EL (cell line): Measurements from ENCODE around the gene PRKCB.
"Not testable (repeated sequence)": the region's sequence is repeated elsewhere in the genome, so short reads cannot be mapped to it uniquely, and the experiment has no call there.

ENCODE experiments used
- DNase-seq: peaks from one replicate; pipeline ENCODE4 v3.0.0-alpha.2; 2016

Gene PRKCB

DNA sequence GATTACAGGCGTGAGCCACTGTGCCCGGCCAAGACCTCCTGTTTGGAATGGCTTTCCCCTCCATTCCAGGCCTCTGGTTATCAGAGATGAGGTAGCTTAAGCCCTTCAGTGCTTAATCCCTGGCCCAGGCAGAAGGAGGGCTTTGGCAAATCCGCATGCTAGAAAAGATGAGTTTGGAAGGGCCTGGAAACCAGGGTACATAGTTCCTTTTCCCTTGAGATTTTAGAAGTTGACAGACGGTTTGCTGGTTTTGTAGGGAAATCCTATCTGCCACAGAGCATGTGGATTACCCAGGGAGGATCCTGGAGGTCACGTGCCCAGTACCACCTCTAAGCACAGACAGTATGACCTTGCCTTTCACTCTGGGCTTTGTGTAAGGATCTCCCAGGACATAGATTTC, 305.7 kb downstream of the PRKCB start:
- no peak for DNase-seq

DNA sequence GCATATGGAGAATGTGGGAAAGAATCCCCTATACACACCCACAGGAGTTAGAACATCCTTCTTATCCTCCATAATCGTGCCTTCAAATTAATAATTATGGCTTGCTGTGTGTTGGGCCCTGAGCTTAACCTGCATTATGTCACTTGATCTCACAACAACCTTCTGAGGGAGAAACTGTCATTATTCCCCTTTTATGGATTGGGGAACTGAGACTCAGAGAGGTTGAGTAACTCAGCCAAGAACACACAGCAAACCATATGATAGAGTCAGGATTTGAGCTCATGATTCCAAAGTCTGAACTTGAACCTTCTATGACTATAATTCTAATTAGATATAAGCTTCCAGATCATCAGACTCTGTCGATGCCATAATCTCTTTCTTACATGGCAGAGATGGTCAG, 306.1 kb downstream of the PRKCB start:
- no peak for DNase-seq

DNA sequence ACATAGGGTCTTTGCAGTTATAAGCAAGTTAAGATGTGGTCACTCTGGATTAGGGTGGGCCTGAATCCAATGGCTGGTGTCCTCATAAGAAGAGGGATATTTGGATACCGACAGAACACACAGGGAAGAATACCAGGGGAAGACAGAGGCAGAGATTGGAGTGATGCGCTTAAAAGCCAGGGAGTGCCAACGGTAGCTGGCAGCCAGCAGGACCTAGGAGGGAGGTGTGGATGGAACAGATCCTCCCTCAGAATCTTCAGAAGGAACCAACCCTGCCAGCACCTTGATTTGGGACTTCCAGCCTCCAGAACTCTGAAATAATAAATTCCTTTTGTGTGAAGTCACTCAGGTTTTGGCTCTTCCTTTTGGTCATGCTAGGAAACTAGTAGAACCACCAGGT, 310.1 kb downstream of the PRKCB start:
- DNase-seq = no peak

DNA sequence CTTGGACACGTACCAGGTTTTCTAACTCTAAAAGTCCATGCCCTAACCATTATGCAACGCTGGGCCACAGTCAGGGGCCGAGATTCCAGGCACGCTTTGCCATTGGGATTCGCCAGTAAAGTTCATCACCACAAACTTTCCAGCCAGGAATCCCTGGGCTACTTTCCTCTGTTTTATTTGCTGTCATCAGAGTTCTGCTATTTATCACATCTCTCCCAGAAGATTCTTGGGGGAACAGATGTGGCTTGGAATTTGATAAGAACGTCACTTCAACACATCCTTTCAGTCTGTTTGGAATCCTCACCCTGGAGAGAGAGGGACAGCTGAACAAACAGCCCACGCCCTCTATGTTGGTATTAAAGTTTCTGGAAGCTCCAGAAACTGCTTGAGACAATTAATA, 310.7 kb downstream of the PRKCB start:
- DNase-seq = no peak

DNA sequence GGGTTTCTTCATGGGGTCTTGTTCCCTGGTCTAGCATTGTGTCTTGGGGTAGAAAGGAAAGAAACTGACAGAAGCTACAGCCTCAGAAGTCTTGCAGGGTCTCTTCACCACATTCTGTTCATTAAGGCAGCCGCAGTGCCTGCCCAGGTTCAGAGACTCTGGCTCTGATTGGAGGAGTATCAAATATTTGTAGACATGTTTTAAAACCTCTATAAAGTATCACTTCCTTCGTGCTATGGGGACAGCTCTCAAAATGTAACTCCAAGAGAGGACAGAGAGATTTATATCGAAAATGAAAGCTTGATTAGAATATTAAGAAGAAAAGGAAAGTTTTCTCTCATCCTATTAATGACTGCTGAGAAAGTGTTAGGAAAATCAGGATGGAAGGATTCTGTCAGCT, 313.3 kb downstream of the PRKCB start:
- DNase-seq = no peak

DNA sequence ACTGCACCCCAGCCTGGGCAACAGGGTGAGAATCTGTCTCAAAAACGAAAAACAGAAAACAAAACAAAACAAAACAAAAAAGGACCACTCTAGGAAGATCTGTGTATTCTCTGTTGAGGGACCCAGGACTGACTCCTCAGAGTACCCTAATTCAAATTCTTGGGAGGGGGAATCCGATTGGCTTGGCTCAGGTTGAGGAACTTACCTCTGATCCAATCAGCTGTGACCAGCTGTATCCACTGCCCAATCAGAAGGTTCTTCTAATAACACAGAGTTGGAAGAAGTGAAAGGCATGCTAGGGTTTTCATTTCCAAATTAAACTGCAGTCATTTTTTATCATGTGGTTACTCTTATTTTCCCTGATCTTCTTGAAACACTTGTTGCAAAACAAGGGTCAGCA, 314.5 kb downstream of the PRKCB start:
- no peak for DNase-seq

DNA sequence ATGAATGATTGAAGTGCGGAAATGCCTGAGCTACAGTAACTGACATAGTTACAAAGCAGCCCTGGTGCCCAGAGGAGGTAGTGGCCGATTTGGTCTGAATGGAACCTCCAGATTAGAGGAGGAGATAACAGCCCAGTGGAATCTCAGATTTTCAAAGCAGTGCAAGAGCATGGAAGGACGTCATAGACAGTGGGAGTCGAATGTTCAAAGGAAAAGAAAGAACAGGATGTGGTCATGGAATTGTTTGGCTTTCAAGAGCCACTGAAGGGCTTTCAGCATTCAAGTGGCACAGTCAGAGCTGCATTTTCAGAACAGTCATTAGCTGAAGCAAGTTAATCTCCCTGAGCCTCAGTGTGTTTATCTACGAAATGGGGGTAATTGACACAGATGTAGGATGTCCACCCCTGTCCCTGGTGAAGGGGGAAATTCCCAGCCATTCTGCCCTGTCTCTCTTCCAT, 315.7 kb downstream of the PRKCB start:
- no peak for DNase-seq

DNA sequence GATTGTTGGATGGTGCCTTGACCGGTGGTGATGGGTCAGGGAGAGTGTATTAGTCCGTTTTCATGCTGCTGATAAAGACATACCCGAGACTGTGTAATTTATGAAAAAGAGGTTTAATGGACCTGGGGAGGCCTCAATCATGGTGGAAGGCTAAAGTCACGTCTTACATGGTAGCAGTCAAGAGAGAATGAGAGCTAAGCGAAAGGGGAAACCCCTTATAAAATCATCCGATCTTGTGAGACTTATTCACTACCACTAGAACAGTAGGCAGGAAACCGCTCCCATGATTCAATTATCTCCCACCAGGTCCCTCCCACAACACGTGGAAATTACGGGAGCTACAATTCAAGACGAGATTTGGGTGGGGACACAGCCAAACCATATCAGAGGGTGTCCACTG, 316.3 kb downstream of the PRKCB start:
- not testable (repeated sequence) for DNase-seq

DNA sequence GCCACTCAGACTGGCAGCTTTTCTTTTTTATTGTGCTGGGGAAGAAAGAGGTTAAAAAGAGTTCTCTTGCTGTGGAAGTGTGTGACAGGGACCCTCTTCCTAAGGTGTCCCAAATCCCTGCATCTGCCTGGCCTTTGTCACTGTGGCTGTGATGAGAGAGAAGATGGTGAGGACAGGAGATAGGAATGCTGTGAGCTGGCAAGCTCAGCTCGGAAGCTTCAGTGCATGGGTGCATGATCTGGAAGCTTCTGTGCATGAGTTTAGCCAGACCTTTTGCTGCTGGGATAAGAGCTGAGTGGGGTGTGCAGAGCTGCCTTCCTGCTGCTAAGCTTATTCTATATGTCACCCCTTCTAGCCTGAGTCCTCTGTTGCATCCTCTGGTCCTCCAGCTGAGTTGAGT, 317.0 kb downstream of the PRKCB start:
- DNase-seq = no peak

DNA sequence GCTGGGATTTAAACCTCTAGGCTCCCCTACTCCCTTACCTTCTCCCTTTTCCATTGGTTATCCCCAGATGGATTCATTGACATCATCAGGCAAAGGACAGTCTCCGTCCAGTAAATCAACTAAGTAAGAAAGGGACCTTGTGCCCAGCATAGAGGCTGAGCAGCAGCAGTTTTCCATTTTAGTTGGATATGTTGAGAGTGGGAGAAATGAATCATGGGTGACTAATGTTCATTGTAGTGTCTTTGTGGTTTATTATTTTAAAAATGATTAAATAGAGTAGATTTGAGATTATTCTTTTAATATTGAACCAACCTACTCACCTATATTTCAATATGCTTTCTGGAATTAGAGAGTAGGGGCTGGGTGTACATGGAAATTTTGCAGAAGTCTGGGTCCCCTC, 321.0 kb downstream of the PRKCB start:
- no peak for DNase-seq

DNA sequence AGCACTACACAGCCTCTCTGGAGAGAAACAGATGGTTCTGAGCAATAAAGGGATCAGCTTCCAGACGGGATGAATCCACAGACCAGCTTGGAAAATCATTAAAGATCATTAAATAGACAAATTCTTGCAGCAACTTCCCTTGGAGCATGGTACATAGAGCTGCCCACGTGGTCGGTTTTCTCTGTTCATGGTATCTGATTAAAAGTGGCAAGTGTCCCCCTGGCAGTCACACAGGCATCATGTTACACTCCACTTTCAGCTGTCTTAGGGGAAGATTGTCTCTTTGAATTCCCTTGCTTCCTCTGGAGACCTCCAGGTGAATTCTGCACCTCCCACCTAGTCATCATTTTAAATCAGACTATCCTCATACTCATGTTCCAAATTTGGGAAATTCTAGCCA, 328.2 kb downstream of the PRKCB start:
- no peak for DNase-seq

DNA sequence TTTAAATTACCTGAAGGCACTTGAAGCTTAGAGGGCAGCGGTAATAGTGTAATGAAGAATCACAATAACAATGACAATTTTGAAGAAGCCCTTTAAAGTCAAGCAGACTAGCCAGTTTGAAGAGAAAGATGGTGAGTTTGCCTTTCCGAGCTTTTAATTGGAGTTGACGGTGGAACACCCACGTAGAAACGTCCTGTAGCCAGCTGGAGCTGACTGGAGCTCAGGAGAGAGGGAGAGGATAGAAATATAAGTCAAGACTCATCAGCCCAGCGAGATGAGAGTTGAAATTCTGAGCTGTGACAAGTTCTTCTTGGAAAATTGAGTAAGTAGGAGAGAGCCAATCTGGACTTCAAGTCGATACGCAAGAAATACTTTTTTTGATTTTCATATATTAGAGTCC, 328.6 kb downstream of the PRKCB start:
- DNase-seq = no peak

DNA sequence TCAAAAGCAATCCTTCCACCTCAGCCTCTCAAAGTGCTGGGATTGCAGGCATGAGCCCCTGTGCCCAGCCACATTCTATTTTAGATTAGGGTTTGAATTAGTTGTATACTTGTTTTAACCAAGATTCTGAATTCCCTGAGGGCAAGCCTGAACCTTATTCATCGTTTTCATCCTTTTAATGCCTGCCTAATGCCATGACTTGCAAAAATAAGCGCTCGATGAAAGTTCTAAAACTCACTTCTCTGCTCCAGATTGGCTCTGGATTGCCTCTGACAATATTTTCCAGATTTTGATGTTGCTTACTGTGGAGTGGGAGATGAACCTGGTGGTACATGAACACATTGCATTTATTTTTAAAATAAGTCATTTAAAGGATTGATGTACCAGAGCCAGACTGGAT, 329.5 kb downstream of the PRKCB start:
- DNase-seq = no peak

DNA sequence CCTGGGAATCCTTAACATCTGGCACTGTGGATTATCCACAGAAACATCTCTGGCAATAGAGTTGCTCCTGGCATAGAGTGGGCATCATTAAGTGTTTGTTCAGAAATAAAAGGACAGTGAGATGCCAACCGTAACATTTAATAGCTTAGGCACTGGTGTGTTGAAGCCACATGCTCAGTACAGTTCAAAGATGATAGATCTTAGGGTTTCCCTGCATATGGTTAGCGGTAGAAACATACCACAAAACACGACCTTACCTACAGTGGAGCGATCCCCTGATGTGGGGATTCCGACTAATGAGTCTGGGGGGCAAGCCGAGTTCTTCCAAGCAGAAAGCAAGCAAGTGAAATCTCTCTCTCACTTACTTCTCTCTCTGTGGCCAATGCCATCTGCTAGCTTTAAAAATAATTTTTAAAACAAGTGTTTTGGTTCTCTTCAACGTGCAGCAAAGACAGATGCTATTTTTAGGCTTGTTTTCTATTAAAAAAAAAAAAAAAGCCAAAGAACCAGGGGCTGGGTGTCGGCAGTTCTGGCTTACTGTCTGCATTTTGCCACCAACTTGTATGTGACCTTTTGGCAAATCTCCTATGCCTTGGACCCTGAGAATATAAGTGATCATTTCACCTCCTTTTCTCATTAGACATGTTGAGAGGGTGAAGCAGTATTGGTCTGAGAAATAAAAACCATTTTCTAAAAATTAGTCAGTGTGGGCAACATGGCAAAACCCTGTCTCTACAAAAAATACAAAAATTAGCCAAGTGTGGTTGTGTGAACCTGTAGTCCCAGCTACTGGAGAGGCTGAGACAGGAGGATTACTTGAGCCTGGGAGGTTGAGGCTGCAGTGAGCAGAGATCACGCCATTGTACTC, 331.1 kb downstream of the PRKCB start:
- DNase-seq = no peak

DNA sequence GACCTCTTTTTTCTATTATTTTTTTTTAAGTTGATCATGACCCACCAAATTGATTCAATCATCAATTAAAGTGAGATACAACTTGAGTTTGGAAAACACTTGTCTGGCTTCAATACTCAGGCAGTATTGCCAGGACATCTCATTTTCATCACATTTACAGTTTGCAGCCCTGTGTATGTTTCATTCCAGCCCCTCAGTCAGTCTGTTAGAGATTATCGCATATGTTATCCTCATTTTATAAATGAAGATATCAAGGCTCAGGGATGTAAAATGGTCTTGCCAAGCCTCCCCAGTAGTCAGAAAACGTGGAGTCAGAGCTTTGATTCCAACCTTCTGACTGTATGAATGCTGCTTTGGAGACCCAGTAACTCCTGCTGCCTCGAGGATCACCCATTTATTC, 333.1 kb downstream of the PRKCB start:
- no peak for DNase-seq

DNA sequence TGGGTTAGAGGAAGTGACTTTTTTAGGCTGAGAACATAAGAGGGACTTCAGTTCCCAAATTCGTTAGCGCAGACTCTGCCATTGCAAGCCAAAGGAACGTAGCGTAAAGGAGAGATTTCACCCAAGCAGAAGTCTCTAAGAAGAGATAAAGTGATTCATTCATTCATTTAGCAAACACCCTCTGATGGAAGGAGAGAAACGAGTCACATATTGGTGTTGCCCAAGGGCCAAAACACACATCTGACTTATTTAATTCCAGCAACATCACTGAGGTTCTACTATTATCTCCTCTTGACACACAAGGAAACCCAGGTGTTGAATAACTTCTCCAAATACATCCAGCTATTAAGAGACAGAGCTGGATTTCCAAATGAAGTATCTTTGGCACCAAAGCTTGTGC, 334.6 kb downstream of the PRKCB start:
- no peak for DNase-seq

DNA sequence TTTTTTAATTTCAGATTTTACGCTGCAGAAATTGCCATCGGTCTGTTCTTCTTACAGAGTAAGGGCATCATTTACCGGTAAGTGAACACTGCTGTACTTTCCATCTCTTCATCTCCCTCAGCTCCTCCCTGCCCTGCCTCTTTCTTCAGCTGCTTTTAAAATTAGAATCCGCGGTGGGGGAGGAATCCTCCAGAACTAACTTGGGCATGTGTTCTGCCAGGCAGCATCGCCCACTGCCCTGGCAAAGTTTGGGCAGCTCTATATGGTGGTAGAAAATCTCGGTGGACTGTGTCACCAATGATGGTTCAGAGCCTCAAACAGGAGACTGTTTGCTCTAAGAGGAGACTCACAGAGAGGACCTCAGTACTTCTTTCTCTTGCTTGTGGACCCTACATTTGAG, 338.7 kb downstream of the PRKCB start:
- DNase-seq = no peak

DNA sequence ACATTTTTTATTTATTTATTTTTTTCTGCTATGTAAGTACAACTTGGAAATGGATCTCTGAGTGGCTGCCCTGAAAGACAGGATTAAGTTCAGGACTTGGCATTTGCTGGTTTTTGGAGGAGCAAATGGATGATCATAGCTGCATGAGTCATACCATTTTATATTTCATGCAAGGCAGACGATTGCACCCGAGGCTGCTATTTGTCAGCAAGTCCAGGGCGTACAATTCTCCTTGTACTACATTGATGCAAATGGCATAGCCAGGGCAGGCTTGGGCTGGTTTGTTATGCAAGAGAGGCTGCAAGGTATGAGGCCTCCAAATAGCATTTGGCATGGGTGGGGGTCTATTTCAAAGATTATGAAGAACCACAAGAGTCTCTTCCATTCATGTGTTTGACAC, 339.2 kb downstream of the PRKCB start:
- no peak for DNase-seq

DNA sequence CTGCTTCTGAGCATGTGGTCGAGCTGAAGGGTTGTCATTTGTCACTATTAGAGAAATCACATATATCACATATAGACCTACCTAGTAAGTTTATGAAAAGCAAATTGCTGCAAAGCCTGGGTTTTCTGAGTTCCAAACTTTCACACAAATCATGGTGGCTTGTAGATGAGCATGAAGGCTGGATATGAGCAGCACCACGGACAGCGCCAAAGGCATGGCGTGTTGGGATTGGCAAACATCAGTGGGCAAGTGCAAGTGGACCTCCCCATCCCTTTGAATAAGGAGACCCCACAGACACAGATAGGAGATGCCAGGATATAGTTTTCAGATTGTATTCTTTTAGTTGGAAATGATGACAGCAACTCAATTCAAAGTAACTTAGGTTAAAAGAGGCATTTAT, 342.7 kb downstream of the PRKCB start:
- no peak for DNase-seq

DNA sequence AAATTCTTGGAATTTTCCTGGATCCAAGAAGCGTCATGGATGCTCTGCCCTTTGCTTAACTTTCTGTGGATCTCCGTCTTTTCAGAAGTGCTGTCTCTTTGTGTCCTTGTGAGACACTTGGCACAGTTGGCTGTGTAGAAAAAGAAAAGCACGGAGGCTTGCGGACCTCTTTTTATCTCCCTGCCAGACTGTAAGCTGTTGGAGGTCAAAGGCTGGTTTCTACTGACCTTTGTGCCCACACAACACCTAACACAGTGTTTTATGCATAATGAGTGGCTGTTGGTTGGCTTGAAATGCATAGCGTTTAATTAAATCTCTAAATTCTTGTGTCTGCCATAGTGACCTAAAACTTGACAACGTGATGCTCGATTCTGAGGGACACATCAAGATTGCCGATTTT, 344.7 kb downstream of the PRKCB start:
- DNase-seq = no peak

DNA sequence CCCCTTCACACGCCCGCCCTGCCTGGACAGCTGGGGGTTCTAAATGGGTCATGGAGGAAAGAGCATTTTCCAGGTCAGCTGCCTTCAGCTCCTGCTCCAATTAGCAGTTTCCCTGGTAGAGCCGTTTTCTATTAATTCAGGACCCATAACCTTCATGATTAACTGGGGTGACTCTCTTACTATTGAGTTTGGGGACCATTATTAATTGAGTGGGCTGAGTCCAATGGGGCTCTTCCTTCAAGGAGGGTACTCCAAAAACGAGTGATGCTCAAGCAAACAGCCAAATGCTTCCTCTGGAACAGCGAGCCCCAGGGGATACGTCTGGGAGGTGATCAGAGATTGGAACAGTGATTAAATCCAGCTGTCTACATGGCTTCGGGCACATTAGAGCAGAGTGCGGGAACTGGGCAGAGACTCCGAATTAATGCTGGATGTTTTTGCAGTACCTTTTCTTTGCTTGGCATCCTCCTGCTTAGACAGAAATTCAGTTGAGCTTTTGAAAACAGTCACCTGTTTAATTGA, 352.3 kb downstream of the PRKCB start:
- DNase-seq = no peak

DNA sequence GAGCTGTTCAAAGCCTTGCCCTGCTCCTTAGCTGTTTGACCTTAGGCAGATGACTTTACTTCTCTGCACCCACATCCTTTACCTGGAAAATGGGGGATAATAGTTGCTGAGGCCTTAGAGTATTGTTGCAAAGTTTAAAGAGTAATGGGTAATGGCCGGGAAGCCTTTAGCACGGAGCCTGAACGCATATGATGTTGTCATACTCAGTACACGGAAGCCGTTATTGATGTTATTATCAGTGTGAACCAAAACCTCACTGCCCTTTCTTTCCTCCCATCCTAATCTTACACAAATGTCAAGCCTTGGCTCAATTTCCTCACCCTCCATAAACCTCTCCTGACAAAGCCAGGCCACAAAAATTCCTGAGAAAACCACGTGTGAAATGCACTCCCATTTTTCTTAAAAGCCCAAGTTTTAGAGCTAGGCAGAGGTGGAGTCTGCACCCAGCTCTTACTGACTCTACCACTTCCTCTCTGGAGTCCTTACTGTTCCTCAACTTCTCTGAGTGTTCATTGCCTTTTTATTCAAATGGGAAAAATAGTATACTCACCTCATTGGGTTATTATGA, 353.1 kb downstream of the PRKCB start:
- no peak for DNase-seq

DNA sequence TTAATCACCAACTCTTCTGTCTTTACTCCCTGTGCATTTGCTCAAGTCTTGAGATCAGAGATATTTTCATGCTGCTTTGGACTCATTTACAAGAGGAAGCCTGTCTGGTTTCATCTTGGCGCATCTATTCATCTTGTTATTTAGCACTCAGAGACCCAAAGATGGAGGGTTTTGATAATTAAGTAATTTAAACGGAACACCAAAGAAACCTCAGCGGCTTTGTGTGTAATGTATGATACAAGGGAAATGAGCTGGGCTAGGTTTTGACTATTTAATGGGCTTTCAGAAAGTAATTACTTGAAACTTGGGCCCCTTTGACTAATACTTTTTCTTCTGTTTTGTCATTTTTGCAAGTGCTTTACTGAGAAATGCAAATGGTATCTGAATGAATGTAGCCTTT, 354.2 kb downstream of the PRKCB start:
- no peak for DNase-seq

DNA sequence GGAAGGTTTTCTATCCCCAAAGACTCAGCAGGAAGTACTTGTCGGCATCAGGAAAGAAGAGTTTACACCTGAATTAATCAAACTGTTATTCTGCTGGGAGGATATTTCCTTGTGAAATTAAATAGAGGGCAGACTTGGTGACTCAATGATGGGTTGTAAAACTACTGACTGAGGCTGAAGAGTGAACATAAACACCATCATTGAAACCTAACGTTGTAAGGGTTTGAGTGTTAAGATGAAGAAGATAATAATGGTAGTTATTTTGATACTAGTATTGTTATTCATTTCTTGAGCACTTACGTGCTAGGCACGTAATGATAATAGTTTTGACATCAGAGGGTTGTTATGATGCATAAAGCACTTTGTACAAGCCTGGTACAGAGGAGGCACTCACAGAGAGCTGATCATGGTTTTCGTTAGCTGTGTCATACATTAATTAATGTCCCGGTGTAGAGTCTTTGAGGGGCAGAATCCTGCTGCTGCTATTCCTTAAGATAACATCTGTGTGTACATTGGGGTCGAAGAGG, 356.2 kb downstream of the PRKCB start:
- no peak for DNase-seq
